GM12891 (cell line): ENCODE measurements around the gene HDAC11.

Source experiments
- DNase-seq: peaks from one replicate; pipeline ENCODE4 v3.0.0; 2011; ENCODE audit warnings: low spot score; ENCODE audit not compliant: insufficient read length
- FAIRE-seq: peaks from 2 replicates; lab custom pipeline; 2011; peaks lifted over from hg19 to GRCh38; lab: Jason Lieb, UNC
- PAX5 ChIP-seq: IDR thresholded peaks from 2 replicates; pipeline ENCODE4 v1.6.1; 2011; ENCODE audit warnings: low read length, moderate library complexity, mild to moderate bottlenecking; ENCODE audit not compliant: insufficient read depth, severe bottlenecking
- POLR2A ChIP-seq: IDR thresholded peaks from 2 replicates; pipeline ENCODE4 v1.6.1; 2011; ENCODE audit warnings: low read depth, low read length, control low read depth
- POLR2AphosphoS5 ChIP-seq: IDR thresholded peaks from 2 replicates; pipeline ENCODE4 v1.6.1; 2011; ENCODE audit warnings: low read depth, low read length, control low read depth
- POU2F2 ChIP-seq: IDR thresholded peaks from 2 replicates; pipeline ENCODE4 v1.6.1; 2011; ENCODE audit warnings: low read depth, mild to moderate bottlenecking, control low read depth, low read length, moderate library complexity
- SPI1 ChIP-seq: IDR thresholded peaks from 2 replicates; pipeline ENCODE4 v1.6.1; 2011; ENCODE audit warnings: low read depth, low read length, control low read depth
- TAF1 ChIP-seq: IDR thresholded peaks from 2 replicates; pipeline ENCODE4 v1.6.1; 2011; ENCODE audit warnings: low read depth, low read length, control low read depth

Gene HDAC11

GRCh38 chr3:13500133-13500885 is 20.2 kb downstream of the HDAC11 start:
- no peak for FAIRE-seq
- DNase-seq, result peak; percentile 56
- TF ChIP-seq SPI1, result no peak
- no peak for TF ChIP-seq POU2F2
- no peak for TF ChIP-seq POLR2A
- no peak for TF ChIP-seq PAX5
- TF ChIP-seq TAF1, result no peak
- TF ChIP-seq POLR2AphosphoS5, result no peak

DNA sequence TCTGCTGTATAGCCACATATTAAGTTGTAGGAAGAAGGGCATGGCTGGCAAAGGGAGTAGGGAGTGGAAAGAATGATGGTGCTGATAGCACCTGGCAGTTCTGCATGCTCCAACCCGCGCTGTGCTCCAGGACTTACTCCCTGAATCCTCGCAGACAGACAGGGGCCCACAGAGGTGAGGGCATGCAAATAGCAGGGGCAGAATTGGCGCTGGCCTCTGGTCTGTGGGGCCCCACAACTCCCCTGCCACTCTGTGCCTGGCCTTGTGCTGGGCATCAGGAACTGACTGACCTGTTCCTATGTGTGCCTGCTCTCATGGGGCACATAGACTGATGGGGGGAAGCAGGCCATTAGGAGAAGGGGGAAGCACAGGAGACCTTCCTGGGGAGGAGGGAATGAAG is 20.9 kb downstream of the HDAC11 start:
- DNase-seq (no peak), FAIRE-seq (no peak)
- TF ChIP-seq PAX5, result no peak
- no peak for TF ChIP-seq TAF1
- TF ChIP-seq SPI1, result no peak
- no peak for TF ChIP-seq POLR2AphosphoS5
- TF ChIP-seq POLR2A, result no peak
- no peak for TF ChIP-seq POU2F2

- no peak for FAIRE-seq
- no peak for TF ChIP-seq POU2F2
- no peak for TF ChIP-seq SPI1
- no peak for TF ChIP-seq TAF1
- no peak for TF ChIP-seq PAX5
- TF ChIP-seq POLR2AphosphoS5, result no peak
- TF ChIP-seq POLR2A, result no peak
- DNase-seq, result no peak
These were observed 21.4 kb downstream of the HDAC11 start for GRCh38 chr3:13501521-13501920.

- DNase-seq, result no peak
- no peak for FAIRE-seq
- TF ChIP-seq POLR2AphosphoS5, result no peak
- TF ChIP-seq POU2F2, result no peak
- no peak for TF ChIP-seq SPI1
- no peak for TF ChIP-seq POLR2A
- TF ChIP-seq PAX5, result no peak
These were observed 22.1 kb downstream of the HDAC11 start for GRCh38 chr3:13501958-13502790.

DNA sequence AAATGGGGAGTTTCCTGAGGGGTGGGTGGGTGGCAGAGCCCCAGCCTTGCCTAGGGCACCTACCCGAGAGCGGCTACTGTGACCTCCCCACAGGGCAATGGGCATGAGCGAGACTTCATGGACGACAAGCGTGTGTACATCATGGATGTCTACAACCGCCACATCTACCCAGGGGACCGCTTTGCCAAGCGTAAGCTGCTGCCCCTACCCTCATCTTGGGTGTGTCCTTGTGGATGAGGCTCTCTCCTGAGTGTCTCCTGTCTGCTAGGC is 22.6 kb downstream of the HDAC11 start:
- DNase-seq (no peak), FAIRE-seq (no peak)
- TF ChIP-seq POLR2AphosphoS5 (no peak), SPI1 (no peak), TAF1 (no peak), POU2F2 (no peak), POLR2A (no peak), PAX5 (no peak)

GRCh38 chr3:13504161-13504831 is 24.2 kb downstream of the HDAC11 start:
- DNase-seq (no peak), FAIRE-seq (no peak)
- TF ChIP-seq TAF1 (no peak), POLR2A (no peak), POLR2AphosphoS5 (no peak), SPI1 (no peak), POU2F2 (no peak), PAX5 (no peak)

DNA sequence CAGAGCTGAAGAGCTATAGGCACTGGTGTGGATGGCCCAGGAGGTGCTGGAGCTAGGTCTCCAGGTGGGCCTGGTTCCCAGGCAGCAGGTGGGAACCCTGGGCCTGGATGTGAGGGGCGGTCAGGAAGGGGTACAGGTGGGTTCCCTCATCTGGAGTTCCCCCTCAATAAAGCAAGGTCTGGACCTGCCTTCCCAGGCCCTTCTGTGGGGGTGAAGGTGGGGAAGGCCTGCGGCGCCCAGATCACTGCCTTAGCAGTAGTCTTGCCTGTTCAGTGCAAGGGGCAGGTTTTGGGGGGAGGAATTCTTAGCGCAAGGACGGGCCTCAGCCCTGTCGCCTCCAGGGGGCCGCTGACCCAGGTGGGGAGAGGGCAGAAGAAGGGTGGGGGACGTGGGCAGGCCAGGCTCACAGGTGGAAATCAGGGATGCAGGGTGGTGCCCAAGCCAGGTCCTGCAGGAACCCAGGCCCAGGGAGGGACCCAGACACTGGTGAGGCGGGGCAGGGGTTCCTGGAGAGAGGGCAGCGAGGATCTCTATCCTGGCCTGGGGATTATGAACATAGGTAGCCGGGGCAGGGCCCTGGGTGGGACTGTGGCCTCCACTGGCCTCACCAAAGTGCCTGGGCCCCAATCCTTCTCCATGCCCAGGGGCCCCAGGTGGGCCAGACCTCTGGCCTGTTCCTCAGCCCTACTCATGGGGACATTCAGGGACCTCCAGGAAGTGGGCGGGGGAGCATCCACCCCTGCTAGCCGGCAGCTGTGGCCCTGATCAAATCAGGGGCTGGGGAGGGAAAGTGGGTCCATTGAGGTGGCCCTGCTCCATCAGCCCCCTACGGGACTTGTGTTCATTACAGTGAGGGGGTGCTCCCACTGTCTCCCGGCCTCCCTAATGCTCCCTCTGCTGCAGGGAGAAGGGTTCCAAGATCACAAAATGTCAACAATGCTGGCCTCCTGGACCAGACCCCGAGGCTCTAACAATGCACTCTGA is 25.3 kb downstream of the HDAC11 start:
- no peak for FAIRE-seq
- no peak for DNase-seq
- TF ChIP-seq PAX5, result no peak

DNA sequence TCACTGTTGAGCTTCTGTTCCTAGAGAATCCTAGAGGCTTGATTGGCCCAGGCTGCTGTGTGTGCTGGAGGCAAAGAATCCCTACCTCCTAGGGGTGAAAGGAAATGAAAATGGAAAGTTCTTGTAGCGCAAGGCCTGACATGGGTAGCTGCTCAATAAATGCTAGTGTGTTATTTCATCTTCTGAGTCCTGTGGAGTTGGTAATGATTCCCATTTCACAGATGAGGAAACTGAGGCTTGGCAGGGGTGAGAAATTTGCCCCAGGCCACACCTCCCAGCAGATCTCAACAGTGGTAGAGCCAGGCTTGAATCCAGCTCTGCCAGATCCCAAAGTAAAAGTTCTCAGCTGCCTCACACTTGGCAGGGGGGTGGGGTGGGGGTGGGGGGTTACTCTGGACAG is 26.1 kb downstream of the HDAC11 start:
- FAIRE-seq (no peak), DNase-seq (no peak)
- TF ChIP-seq TAF1, result no peak
- no peak for TF ChIP-seq POU2F2
- no peak for TF ChIP-seq POLR2AphosphoS5
- TF ChIP-seq PAX5, result no peak
- TF ChIP-seq SPI1, result no peak
- no peak for TF ChIP-seq POLR2A

DNA sequence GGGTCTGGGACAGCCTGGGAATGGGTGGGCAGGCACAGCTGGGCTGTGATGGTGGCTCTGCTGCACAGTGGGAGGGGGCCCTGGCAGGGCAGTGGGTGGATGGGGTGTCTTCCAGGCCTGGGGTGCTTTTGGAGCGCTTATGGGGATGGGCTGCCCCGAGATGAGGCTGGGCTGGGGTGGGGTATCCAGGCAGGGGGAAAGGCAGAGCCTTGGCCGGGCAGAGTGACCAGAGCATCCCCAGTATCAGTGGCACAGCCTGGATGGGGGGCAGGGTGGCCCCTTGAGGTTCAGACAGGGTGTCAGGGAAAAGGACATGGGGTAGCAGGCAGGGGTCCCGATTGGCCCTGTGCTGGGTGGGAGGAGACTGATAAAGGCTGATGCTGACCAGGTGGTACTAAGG is 26.6 kb downstream of the HDAC11 start:
- TF ChIP-seq POU2F2 (no peak), PAX5 (no peak), POLR2A (no peak)
- FAIRE-seq (no peak), DNase-seq (no peak)

DNA sequence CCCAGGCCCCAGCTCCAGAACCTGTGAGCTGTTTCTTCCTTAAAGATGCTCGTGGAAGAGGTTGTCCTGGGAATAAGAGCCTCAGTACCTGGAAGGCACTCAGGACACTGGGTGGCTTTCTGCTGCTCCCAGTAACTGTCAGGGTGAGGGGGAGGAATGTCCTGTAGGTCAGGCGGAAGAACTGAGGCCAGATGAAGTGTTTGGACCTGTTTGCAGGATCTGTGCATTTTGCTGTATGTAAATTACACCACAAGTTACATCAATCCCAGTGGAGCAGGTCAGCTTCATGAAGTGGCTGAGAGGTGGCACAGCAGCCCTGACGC is 27.1 kb downstream of the HDAC11 start:
- no peak for TF ChIP-seq SPI1
- no peak for TF ChIP-seq PAX5
- TF ChIP-seq TAF1, result no peak
- no peak for TF ChIP-seq POU2F2
- TF ChIP-seq POLR2AphosphoS5, result no peak
- TF ChIP-seq POLR2A, result no peak
- DNase-seq, result no peak
- FAIRE-seq, result no peak
